A549 (cell line): Measurements from ENCODE around the gene CHRNA1.

Experiments used
- CBX2 ChIP-seq: fragments of 200-600 bp; sonication (generic); IDR thresholded peaks from 2 replicates; pipeline ENCODE4 v1.6.1; 2016; ENCODE audit warnings: low read depth, mild to moderate bottlenecking, borderline replicate concordance
- EP300 ChIP-seq, 2 experiments: fragments of >200 bp; sonication (Bioruptor Twin); formaldehyde crosslinking; IDR thresholded peaks; 2 replicates in 1 of 2; 3 replicates in 1 of 2; pipeline ENCODE4 v1.6.1; 2016 to 2017
- JUN ChIP-seq, 2 experiments: fragments of >200 bp; sonication (Bioruptor Twin); formaldehyde crosslinking; IDR thresholded peaks; 2 replicates in 1 of 2; 3 replicates in 1 of 2; pipeline ENCODE4 v1.6.1; 2016 to 2017
- MAZ ChIP-seq: fragments of 150-350 bp; IDR thresholded peaks from 2 replicates; pipeline ENCODE4 v1.6.1; 2014; ENCODE audit warnings: antibody characterized with exemption, low read depth, low read length, borderline replicate concordance
- POLR2A ChIP-seq: IDR thresholded peaks from 2 replicates; pipeline ENCODE4 v1.6.1; 2012; ENCODE audit warnings: mild to moderate bottlenecking, low read length
- POLR2AphosphoS2 ChIP-seq: conservative IDR thresholded peaks from 2 replicates; pipeline ENCODE4 v1.6.1; 2012; ENCODE audit warnings: low read length, improper control_type of control experiment, inconsistent platforms
- RAD21 ChIP-seq, 2 experiments: fragments of >200 bp in 1 of 2; sonication (Bioruptor Twin) in 1 of 2; formaldehyde crosslinking in 1 of 2; IDR thresholded peaks in 1 of 2; conservative IDR thresholded peaks in 1 of 2; 2 replicates in 1 of 2; 3 replicates in 1 of 2; pipeline ENCODE4 v1.6.1; 2012 to 2018; ENCODE audit warnings: inconsistent platforms in 1 of 2
- TP53 ChIP-seq: fragments of 250-450 bp; sonication (Bioruptor Pico); IDR thresholded peaks from 2 replicates; pipeline ENCODE4 v1.5.0; 2021; ENCODE audit warnings: mild to moderate bottlenecking, moderate library complexity
- TF ChIP-seq, protein P1 (sequence below): fragments of 150-350 bp; IDR thresholded peaks from 2 replicates; pipeline ENCODE4 v1.6.1; 2014; ENCODE audit warnings: low read depth, mild to moderate bottlenecking, low read length
- TF ChIP-seq, protein P2 (sequence below): fragments of >200 bp; sonication (Bioruptor Twin); formaldehyde crosslinking; IDR thresholded peaks from 3 replicates; pipeline ENCODE4 v1.5.1; 2016

DNA sequence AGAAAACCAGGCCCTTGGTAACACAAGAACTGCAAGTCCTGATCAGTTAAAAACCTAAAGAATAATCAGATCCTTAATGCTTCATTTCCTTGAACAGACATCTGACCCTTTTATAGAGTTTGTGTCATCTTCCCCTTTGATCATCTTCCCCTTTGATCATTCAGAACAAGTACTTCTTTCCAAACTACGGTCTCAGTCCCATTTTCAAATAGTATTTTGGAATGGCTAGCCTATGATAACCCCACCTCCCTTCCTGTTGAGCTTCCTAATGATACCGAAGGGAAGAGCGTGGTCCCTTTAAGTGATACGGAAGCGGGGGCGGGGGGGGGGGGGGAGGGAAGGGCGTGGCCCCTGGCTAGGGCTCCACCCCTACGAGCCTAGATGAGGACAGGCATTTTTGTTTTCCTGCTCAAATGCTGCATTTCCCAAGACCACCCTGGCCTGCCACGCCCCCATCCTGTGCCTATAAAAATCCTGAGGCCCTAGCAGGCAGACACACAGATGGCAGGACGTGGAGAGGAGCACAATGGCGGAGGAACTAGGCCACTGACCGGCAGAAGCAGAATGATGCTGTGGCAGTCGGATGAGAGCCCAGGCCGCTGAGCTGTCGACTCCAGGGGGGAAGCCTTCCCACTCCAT is 24.1 kb upstream of the CHRNA1 start:
- TF ChIP-seq MAZ (no peak), POLR2A (no peak), EP300 (IDR thresholded peaks at IDR 0.05) (no peak), CBX2 (no peak), JUN (IDR thresholded peaks at IDR 0.05) (no peak), POLR2AphosphoS2 (no peak), TP53 (CRISPR knock-in tag) (no peak), RAD21 (conservative IDR thresholded peaks at IDR 0.05 in 1 of 2, IDR thresholded peaks at IDR 0.05 in 1 of 2) (no peak)
- TF ChIP-seq, protein P1, sequence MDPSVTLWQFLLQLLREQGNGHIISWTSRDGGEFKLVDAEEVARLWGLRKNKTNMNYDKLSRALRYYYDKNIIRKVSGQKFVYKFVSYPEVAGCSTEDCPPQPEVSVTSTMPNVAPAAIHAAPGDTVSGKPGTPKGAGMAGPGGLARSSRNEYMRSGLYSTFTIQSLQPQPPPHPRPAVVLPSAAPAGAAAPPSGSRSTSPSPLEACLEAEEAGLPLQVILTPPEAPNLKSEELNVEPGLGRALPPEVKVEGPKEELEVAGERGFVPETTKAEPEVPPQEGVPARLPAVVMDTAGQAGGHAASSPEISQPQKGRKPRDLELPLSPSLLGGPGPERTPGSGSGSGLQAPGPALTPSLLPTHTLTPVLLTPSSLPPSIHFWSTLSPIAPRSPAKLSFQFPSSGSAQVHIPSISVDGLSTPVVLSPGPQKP: no peak
- TF ChIP-seq, protein P2, sequence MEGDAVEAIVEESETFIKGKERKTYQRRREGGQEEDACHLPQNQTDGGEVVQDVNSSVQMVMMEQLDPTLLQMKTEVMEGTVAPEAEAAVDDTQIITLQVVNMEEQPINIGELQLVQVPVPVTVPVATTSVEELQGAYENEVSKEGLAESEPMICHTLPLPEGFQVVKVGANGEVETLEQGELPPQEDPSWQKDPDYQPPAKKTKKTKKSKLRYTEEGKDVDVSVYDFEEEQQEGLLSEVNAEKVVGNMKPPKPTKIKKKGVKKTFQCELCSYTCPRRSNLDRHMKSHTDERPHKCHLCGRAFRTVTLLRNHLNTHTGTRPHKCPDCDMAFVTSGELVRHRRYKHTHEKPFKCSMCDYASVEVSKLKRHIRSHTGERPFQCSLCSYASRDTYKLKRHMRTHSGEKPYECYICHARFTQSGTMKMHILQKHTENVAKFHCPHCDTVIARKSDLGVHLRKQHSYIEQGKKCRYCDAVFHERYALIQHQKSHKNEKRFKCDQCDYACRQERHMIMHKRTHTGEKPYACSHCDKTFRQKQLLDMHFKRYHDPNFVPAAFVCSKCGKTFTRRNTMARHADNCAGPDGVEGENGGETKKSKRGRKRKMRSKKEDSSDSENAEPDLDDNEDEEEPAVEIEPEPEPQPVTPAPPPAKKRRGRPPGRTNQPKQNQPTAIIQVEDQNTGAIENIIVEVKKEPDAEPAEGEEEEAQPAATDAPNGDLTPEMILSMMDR: no peak
